HG03342 (cell line): Measurements from ENCODE around the gene ARHGAP21.

Source experiments
- ATAC-seq: cut with Tn5 transposase; IDR thresholded peaks from one replicate; pipeline ENCODE4 v1.9.1; 2021; ENCODE audit warnings: mild to moderate bottlenecking, moderate library complexity; ENCODE audit not compliant: unreplicated experiment

ARHGAP21 gene

DNA sequence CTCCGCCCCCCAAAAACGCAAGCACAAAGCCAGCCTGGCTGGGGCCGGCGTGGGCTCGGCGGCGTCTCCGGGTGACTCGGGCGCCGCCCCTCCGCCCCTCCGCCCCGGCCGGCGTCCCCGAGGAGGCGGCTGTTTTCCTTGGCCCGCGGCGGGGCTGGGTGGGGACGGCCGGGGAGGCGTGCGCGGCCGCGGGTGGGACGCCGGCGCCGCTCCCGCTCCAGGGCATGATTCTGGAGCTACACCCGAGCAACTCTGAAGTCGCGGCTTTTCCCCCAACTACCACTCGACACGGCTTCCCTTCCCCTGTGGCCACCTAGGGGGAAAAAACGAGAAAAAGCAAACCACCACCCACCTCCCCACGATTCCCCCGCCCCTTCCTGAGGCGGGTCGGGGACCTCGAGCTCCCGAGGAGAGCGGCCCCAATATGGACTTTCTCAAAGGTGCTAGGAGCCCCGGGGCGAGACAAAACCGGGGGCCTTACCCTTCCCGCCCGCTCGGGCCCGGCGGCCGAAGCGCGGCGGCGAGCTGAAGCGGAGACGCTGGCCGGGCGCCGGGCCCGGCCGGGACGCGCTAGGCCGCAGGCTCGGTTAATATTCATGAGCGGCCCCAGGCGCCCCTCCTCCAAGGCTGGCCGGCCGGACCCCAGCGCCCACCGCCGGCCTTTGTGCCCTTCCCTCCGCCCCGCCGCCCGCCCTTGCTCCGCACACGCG is 856 bp downstream of the ARHGAP21 start:
- peak; percentile 13 for ATAC-seq

DNA sequence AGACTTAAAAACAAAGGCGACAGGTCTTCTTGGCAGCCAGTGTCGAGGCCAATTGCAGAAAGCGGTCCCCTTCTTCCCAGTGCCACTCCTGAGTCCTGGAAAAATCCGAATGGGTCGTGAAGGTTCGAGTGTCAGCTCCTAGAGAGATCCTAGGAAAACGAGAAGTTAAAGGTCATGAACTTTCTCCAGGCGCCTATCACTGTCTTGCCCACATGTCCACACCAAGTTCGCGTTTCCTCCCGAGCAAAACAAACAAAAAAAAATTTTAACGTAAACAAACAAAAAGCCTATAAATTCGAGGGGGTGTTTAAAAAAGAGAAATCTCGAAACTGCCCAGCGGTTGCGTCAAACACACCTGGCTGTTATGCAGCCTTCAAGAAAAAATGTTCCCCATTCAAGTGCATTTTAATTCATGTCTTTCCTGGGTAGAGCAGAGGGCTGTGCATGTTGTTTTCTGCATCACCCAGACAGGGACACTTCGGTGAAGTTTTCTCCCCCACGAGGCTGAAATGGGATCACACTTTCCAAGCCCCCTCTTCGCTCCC is 1.5 kb downstream of the ARHGAP21 start:
- no peak for ATAC-seq

DNA sequence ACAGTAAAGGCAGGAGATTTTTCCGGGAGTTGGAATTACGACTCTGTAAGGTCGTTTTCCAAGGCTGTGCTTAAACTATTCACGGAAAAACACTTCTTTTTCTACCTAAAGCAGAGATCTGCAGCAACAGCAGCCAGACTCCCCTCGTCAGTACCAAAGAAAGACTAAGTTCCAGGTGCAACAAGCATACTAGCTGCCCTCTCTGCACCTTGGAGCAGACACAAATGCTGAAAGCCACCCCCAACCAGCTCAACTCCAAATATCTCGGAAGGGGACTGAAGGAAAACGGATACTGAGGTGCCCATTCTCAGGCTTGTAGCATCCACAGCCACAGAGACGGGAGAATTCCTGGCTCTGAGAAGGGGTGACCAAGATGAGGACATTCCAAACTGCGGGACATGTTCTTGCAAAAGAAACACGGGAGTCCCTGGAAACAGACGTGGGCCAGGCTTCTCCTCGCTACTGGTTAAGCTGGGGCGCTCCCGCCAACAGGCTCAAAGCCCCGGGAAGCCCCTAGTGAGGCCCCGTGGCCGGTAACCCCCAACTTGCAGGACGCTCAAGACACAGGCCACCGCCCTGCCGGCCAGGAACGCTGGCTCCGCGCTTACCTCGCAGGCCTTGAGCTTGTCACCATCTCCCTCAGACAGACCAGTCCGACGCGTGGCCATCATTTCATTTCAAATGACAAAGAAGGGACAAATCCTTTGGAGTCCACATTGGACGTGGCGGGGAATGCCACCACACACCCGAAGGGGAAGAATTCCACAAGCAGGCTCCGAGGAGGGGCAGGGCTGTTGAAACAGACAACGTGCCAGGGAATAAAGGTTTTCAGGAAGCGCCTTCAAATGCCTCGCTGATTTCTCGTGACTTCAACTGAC is 2.2 kb downstream of the ARHGAP21 start:
- ATAC-seq, result no peak

DNA sequence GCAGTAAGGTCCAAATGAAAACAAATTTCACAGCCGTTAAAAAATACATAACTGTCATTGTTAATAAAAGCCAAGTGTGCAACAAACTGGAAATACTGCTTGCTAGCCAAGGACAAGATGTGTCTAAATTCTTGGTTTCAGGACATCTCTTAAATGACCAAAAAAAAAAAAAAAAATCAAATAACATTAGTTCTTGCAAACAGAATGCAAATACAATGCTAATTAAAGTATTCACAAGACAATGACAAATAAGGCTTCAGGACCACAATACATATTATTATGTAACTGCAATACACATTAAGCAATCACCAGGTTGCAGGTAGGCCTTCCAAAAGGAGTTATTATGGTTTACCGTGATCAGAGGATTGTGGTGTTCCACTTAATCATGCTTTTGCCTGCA is 3.6 kb downstream of the ARHGAP21 start:
- no peak for ATAC-seq

DNA sequence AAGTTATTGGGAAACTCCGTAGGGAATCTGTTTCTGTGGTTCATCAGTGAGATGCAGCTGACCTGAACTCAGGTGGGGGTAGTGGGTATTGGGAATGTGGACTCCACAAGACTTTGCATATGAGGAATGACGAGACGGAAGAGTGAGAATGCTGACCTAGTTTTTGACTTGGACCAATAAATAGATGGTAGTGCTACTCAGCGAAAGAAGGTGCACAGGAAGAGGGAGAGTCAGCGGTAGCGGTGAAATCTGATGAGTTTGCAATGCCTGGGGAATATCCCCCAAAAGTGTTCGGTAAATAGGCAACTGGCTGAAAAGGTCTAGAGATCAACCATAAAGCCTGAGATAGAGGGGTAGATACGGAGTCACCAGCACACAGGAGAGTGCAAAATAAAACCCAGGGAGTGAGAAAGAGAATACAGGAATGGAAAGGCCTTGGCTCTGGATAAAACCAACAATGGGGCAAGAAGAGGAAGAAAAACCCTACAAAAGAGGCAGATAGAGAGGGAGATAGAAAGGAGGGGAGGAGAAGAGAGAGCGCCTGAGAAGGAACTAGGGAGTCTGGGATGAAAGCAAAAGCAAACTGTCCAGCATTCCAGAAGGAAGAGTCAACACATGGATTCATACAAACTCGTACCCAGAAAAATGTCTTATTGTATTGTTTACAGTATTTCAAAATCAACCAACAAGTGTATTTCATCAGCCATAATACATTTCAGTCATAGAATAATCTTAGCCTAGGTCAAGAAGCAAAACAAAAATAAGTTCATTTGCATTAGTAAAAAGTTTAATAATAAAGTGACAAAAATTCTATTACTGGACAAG is 5.4 kb downstream of the ARHGAP21 start:
- ATAC-seq, result no peak

DNA sequence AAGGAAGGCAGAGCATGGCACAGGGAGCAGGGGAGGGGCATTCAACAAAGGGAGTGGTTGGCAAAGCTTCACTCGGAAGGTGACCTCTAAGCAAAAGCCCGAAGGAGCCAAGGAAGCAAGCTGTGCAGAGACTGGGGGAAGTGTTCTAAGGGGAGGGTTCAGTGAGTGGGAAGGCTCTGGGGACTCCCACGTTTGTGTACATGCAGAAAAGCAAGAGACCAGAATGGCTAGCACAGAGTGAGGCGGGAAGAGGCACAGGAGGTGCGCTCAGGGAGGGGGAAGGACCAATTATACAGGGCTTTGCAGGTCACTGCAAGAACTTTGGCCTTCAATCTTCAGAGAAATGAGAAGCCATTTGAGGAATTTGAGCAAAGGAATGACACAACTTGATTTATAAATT is 7.4 kb downstream of the ARHGAP21 start:
- ATAC-seq, result no peak

DNA sequence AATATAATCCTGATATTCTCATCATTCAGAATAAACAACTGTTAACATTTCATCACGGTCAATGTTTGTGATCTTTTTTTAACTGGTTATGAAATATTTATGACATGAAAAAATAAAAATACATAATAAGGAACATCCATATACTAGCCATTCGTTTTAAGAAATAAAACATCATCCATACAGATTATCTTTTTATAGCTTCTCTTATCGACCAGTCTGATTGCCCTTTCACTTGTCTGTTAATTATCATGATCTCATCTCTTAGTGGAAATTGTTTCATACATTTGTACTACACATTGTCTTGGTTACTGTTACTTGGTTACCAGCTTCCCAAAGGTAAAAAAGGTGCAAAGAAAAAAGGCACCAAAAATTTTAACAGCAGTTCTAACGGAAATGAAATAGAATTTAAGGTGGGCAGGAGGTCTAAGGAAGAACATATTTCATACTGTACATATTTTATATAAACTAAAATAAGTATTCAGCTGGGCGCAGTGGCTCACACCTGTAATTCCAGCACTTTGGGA is 8.4 kb downstream of the ARHGAP21 start:
- no peak for ATAC-seq

DNA sequence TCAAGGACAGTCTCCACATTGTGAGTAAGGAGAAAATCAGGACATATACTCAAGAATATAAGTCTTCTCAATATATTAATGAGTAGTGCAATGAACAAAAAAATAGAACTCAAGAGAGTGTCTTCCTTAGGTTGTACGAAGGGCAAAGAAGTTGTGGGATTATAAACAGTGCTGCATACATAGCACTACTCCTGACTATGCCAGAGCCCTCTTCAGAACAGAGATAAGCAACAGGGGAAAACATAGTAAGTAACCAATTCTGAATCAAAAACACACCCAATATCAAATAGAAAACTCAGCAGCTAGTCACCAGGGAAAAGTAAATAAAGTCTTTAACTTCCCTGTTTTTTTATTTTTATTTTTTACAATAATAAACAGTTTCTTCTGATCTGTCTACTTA is 10.6 kb downstream of the ARHGAP21 start:
- no peak for ATAC-seq

DNA sequence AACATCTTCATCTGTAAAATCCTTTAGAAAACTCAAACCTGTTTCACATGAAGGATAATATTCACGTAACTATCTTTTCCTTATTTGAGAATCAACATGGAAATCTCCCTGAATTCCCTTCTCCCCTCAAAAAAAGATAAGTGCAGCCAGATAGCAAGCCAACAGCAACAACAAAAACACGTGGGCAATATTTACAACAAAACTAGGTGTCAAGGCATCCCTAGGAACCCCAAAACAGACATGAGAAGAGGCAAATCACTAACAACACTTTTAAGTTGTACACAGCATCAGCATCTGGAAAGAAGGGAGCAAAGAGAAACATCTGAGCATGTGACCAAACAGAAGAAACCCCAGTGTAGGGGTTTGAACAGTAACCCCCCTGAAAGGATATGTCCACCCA is 12.2 kb downstream of the ARHGAP21 start:
- ATAC-seq, result no peak

DNA sequence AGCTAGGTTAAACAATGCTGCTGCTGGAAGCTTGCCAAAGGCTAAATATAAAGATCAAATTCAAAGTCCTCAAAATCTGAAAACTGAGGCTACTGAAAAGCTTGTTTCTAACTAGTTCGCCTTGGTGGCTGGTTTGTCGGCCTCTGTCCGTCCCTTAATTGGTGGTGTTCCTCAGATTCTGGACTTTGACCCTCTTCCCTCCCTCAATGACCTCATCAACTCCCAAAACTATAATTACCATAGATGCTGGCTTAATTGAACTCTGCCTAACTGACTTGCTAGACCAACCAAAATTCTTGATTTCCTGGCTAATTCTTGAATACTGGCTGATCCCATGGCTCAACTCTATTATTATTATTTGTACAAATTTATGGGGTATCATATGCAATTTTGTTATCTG is 15.6 kb downstream of the ARHGAP21 start:
- ATAC-seq, result no peak

DNA sequence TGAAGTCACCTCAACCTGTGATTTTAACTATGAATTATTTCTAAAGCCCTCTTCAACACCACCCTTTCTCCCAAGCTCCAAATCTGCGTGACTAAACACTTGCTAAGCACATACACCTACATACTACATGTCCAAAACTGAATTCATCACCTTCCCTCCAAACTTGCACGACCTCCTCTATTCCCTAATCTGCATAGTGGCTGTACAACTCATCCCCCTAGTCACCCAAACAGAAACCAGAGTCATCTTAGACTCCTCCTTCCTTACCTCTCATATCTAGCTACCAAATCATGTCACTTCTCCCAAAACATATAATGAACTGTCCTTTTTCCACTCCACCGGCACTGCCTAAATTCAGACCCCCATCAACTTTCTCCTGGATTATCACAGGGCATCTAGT is 16.2 kb downstream of the ARHGAP21 start:
- peak; percentile 73 for ATAC-seq

DNA sequence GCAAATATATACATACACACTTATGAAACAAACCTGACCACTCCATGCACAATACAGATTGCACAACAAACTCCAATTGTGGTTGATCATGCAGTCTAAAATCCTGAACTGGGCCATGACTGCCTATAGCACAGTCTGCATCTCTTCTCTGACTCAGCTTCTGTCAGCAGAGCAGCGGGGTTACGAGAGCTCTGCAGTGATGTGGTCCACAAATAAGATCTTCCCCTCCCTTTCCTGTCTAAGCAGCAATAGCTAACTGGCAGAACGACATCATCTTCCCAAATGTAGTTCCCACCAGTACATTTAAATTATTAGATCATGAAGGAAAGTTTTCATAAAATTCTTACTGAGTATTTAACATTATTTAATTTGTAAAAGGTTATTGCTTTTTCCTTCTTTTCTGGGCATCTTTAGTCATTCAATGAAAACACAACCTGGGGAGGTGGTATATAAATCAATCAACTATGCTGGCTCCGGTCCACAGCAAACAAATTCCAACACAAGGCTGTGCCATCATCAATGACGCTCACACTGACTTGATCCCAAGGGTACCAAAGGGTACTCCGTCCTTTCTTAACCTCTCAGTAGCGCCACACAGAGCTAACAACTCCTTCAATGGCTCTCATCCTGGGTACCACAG is 17.1 kb downstream of the ARHGAP21 start:
- ATAC-seq, result peak; percentile 47

DNA sequence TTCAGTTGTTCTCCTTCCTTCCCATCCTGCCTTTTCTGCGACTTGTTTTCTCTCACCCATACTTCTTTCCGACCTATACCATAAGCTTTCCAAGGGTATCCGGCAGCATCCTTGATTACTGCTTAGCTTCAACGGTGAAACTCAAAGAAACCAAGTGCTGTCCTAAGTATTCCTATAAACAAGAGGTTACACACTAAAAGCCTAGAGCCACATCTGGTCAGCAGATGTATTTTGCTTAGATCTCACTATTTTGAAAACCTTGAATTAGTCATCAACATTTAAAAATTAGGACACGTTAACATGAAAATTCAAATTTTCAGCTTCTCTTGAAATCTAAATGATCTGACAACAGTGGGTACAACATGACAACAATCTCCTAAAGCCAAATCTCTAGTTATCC is 20.0 kb downstream of the ARHGAP21 start:
- ATAC-seq, result no peak

DNA sequence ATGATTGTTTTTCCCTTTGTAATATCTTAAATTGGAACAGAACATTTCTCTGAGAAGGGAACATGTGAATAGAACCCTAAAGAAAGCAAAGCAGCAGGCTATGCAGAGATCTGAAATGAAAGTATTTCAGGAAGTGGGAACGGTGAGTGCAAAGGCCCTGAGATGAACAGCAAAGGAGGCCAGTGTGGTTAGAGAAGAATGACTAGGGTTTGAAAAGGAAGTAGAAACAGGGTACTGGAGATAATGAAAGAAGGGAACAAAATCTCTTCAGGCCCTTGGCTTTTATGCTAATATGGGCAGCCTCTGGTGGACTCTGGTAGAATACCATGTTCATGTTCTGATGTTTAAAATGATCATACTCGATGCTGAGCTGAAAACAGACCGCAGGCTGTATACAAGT is 22.2 kb downstream of the ARHGAP21 start:
- ATAC-seq, result peak; percentile 85

DNA sequence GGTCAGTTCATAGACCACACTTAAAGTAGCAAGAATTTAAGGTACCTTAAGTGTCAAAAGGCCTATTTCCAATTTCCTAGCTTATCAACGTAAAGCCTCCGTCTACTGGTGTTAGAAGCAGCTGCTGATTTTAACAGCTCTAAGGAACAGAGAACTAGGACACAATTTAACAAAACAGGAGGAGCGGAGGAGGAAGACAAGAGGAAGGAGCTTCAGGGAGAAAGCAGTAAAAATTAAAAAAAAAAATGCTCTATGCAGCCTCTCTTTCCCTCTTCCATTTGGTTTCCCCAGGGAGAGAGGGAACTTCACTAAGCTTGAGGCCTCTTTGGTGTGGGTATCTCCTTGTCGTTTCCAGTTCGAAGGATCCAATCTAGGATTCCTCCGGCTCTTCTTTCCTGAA is 22.7 kb downstream of the ARHGAP21 start:
- ATAC-seq, result no peak

DNA sequence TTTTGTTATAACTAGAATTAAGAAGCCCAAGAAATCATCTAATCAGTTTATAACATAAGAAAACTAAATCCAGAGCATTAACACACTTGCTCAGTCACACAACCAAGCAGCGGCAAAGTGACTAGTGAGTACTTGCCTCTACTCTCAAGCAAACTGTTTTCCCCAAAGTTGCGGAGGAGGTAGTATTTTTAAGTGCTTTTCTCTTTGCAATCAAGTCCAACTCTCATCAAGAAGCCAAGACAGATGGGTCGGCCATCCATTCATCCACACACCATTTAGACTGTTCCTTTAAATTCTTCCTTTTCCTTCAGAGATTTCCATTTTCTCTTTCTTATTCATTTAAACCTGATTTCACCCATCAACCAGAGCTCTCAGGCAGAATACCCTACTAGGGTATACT is 25.4 kb downstream of the ARHGAP21 start:
- ATAC-seq, result no peak

DNA sequence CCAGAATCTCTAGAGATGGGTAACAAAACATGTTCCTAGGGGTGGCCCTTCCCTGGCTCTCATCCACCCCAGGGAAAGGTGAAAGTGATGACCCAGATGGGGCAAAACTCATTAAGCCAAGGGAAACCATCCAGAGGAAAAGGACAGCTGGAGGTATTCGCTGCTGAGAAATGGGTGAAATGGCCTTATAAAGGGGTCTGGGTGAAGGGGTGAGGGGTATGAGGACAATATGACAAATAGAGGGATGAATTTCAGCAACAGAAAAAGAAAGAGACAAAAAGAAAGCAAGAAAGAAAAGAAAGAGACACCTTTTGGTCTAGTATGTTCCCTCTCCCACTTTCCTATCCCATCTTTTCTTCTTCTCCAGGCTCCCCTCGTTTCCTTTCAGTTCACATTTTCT is 26.6 kb downstream of the ARHGAP21 start:
- no peak for ATAC-seq

DNA sequence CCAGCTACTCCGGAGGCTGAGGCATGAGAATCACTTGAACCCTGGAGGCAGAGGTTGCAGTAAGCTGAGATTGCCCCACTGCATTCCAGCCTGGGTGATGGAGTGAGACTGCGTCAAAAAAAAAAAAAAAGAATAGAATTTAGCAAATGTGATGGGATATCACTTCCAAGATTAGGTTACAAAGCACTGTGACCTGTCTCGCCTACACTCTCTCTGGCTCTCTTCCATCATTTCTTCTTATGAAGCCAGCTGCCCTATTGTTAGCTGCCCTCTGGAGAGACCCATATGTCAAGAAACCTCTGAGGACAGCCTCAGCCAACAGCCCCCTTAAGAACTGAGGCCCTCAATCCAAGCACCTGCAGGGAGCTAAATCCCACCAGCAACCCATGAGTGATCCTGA is 28.2 kb downstream of the ARHGAP21 start:
- ATAC-seq, result no peak

DNA sequence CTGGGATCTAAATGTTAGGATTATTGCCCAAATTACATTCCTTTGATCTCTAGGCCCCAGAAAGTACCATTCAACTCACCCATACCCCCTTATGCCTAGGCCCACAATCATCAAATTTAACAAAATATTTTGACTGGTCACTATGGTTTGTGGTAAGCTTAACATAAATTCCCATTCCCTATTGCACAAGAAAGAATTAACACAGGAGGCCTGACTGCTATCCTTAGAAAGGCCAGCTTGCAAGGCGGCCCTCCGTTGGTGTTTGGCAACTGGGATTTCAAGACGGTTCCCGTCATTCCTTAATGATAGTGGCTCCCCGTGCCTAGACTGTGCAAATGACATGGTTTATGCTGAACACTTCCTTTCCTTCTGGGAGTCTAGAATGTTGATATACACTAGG is 29.6 kb downstream of the ARHGAP21 start:
- no peak for ATAC-seq

DNA sequence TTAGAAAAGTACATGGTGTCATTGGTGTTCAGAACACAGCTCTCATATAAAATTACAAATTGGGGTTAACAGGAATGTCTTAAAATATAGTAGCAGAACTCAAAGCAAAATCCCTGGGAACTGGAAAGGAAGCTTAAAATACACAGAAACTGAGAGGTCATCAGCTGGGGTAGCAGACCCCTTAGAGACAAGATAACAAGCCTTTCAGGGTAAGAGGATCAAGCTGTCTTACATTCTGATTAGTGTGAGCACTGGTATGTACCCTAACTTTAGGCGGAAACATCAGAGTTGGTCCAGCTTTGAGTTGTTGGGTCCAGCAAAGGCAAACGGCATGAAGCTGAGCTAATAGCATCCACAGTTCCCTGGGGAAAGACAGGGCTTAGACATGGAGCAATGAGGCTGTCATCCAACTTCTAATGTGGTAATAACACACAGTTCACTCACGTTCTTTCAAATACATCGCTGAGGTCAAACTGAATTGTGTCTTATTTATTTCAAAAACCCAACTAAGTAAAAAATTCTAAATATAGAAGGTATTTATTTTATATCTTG is 32.6 kb downstream of the ARHGAP21 start:
- no peak for ATAC-seq
